Epithelial cell of prostate (primary cell): ENCODE measurements around the gene BCAS3.
"Not testable (repeated sequence)": the region's sequence is repeated elsewhere in the genome, so short reads cannot be mapped to it uniquely, and the experiment has no call there.

Experiments used
- DNase-seq: peaks from one replicate; pipeline ENCODE4 v3.0.0-alpha.2; 2011; ENCODE audit warnings: low read depth, low spot score
- H3K27ac ChIP-seq: fragments of 450-650 bp; 2 replicates; pipeline ENCODE4 v1.5.1; 2017; ENCODE audit warnings: mild to moderate bottlenecking

Gene BCAS3

GRCh38 chr17:60970741-60971140 is 293.1 kb downstream of the BCAS3 start:
- DNase-seq: no peak
- H3K27ac ChIP-seq: no peak overlapping the region

GRCh38 chr17:60971515-60972369 is 294.1 kb downstream of the BCAS3 start:
- DNase-seq: no peak
- no peak overlapping the region for H3K27ac ChIP-seq

GRCh38 chr17:60976861-60977260 is 299.2 kb downstream of the BCAS3 start:
- not testable (repeated sequence) for DNase-seq, H3K27ac ChIP-seq

- no peak for DNase-seq
- H3K27ac ChIP-seq: no peak overlapping the region
Measured at GRCh38 chr17:60989379-60989778, 311.7 kb downstream of the BCAS3 start.

GRCh38 chr17:60989846-60990245 is 312.2 kb downstream of the BCAS3 start:
- no peak overlapping the region for H3K27ac ChIP-seq
- no peak for DNase-seq

GRCh38 chr17:60993497-60993896 is 315.8 kb downstream of the BCAS3 start:
- DNase-seq: no peak
- H3K27ac ChIP-seq: no peak overlapping the region

- H3K27ac ChIP-seq: no peak overlapping the region
- DNase-seq: no peak
Measured at GRCh38 chr17:60995680-60996079, 318.0 kb downstream of the BCAS3 start.

GRCh38 chr17:61000911-61001310 is 323.3 kb downstream of the BCAS3 start:
- no peak for DNase-seq
- no peak overlapping the region for H3K27ac ChIP-seq

GRCh38 chr17:61002316-61002736 is 324.7 kb downstream of the BCAS3 start:
- H3K27ac ChIP-seq: no peak overlapping the region
- no peak for DNase-seq

- H3K27ac ChIP-seq: no peak overlapping the region
- DNase-seq: no peak
Measured at GRCh38 chr17:61005358-61005757, 327.7 kb downstream of the BCAS3 start.

GRCh38 chr17:61005958-61006357 is 328.3 kb downstream of the BCAS3 start:
- DNase-seq, H3K27ac ChIP-seq: not testable (repeated sequence)

GRCh38 chr17:61007980-61008379 is 330.3 kb downstream of the BCAS3 start:
- no peak for DNase-seq
- no peak overlapping the region for H3K27ac ChIP-seq

GRCh38 chr17:61009663-61010062 is 332.0 kb downstream of the BCAS3 start:
- no peak for DNase-seq
- no peak overlapping the region for H3K27ac ChIP-seq

GRCh38 chr17:61010661-61011170 is 333.1 kb downstream of the BCAS3 start:
- DNase-seq: no peak
- no peak overlapping the region for H3K27ac ChIP-seq

GRCh38 chr17:61011251-61011650 is 333.6 kb downstream of the BCAS3 start:
- H3K27ac ChIP-seq: no peak overlapping the region
- no peak for DNase-seq

- no peak for DNase-seq
- no peak overlapping the region for H3K27ac ChIP-seq
Measured at GRCh38 chr17:61015966-61016365, 338.3 kb downstream of the BCAS3 start.

- no peak overlapping the region for H3K27ac ChIP-seq
- no peak for DNase-seq
Measured at GRCh38 chr17:61017317-61018006, 339.8 kb downstream of the BCAS3 start.

- H3K27ac ChIP-seq: no peak overlapping the region
- no peak for DNase-seq
Measured at GRCh38 chr17:61018938-61019337, 341.3 kb downstream of the BCAS3 start.

GRCh38 chr17:61023996-61024395 is 346.3 kb downstream of the BCAS3 start:
- H3K27ac ChIP-seq: no peak overlapping the region
- no peak for DNase-seq

- DNase-seq: no peak
- no peak overlapping the region for H3K27ac ChIP-seq
Measured at GRCh38 chr17:61026818-61027217, 349.2 kb downstream of the BCAS3 start.

- DNase-seq: no peak
- no peak overlapping the region for H3K27ac ChIP-seq
Measured at GRCh38 chr17:61029181-61029580, 351.5 kb downstream of the BCAS3 start.
